KMS-11 (cell line): Measurements from ENCODE around the gene ZNF727.
"Not testable (repeated sequence)": the region's sequence is repeated elsewhere in the genome, so short reads cannot be mapped to it uniquely, and the experiment has no call there.

Experiments
- H2AFZ ChIP-seq: fragments of 200-600 bp; sonication (generic); 2 replicates; pipeline ENCODE4 v1.6.1; 2016; ENCODE audit warnings: antibody characterized with exemption, mixed run types, low read depth
- H3K27ac ChIP-seq: fragments of 200-600 bp; sonication (generic); 2 replicates; pipeline ENCODE4 v1.6.1; 2016; ENCODE audit warnings: mild to moderate bottlenecking, mixed run types
- H3K27me3 ChIP-seq: fragments of 200-600 bp; sonication (generic); 2 replicates; pipeline ENCODE4 v1.6.1; 2017; ENCODE audit warnings: mild to moderate bottlenecking, low read depth, mixed run types, moderate library complexity; ENCODE audit not compliant: insufficient read depth
- H3K36me3 ChIP-seq: fragments of 200-600 bp; sonication (generic); 2 replicates; pipeline ENCODE4 v1.6.1; 2017; ENCODE audit warnings: mild to moderate bottlenecking, mixed run types; ENCODE audit not compliant: insufficient read depth
- H3K4me1 ChIP-seq: fragments of 200-600 bp; sonication (generic); 2 replicates; pipeline ENCODE4 v1.6.1; 2016; ENCODE audit warnings: mild to moderate bottlenecking, low read depth, mixed run types; ENCODE audit not compliant: poor library complexity, severe bottlenecking
- H3K4me2 ChIP-seq: fragments of 200-600 bp; sonication (generic); 2 replicates; pipeline ENCODE4 v1.7.0; 2016; ENCODE audit warnings: mild to moderate bottlenecking, mixed run types
- H3K4me3 ChIP-seq: fragments of 200-600 bp; sonication (generic); IDR thresholded peaks from 2 replicates; pipeline ENCODE4 v1.6.1; 2017; ENCODE audit warnings: low read depth, low read length, mixed read lengths; ENCODE audit not compliant: insufficient read depth
- H3K79me2 ChIP-seq: fragments of 200-600 bp; sonication (generic); 2 replicates; pipeline ENCODE4 v1.6.1; 2016; ENCODE audit warnings: low read depth, mixed run types; ENCODE audit not compliant: insufficient read depth
- H3K9ac ChIP-seq: fragments of 200-600 bp; sonication (generic); 2 replicates; pipeline ENCODE4 v1.6.1; 2016; ENCODE audit warnings: mild to moderate bottlenecking, mixed run types
- H4K20me1 ChIP-seq: fragments of 200-600 bp; sonication (generic); 2 replicates; pipeline ENCODE4 v1.6.1; 2016; ENCODE audit warnings: mild to moderate bottlenecking, mixed run types; ENCODE audit not compliant: insufficient read depth
- TF ChIP-seq, protein P1 (sequence below): fragments of 200-600 bp; sonication (generic); conservative IDR thresholded peaks from 2 replicates; pipeline ENCODE4 v1.6.1; 2017; ENCODE audit warnings: low read depth, mild to moderate bottlenecking, antibody characterized with exemption, low read length, moderate library complexity, mixed read lengths

The ZNF727 gene

DNA sequence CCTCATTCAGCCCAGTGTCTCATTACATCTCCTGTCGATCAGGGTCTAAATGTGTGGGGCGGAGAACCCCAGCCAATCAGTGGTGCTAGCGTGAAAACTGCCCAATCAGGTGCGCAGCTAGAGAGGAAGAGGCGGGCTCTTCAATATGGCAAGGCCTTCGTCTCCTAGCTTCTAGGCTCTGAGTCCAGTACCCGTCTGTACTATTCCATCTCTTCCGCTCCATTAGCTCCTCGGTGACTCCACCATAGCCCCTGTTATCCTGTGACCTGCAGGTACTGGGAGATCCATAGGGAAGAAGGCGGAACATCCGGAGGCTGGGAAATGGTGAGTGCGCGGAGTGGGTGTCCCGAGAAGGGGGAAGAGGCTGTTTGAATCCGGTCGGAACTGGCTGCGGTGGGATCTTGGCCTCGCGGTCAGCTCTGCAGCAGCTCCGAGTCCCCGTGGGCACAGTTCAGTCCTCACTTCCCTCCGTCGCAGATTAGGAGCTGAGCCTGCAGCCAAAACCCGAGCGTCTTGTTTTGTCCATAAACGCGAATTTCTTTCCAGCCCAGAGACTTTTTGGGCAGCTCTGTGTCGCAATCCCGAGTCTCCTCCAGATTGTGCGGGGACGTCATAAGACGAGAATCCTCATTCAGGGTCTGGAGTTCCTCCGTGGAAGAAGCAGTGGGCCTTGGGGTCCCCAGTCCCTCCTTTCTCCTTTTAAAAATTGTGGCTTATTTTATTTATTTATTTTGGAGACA lies at the start of gene ZNF727:
TSS of gene ZNF727 (plus strand) at position 134 of the 740 bp plus-strand sequence. CDS start at position 322, 188 bp downstream.
- no peak within 1 kb of the TSS for H3K4me2 ChIP-seq
- H3K79me2 ChIP-seq: no peaks in the 10 kb centered on the region
- H3K36me3 ChIP-seq: no peaks in the 10 kb centered on the region
- no peaks in the 10 kb centered on the region for H3K4me1 ChIP-seq
- no peak within 1 kb of the TSS for H3K9ac ChIP-seq
- no peaks in the 10 kb centered on the region for H4K20me1 ChIP-seq
- TF ChIP-seq, protein P1, sequence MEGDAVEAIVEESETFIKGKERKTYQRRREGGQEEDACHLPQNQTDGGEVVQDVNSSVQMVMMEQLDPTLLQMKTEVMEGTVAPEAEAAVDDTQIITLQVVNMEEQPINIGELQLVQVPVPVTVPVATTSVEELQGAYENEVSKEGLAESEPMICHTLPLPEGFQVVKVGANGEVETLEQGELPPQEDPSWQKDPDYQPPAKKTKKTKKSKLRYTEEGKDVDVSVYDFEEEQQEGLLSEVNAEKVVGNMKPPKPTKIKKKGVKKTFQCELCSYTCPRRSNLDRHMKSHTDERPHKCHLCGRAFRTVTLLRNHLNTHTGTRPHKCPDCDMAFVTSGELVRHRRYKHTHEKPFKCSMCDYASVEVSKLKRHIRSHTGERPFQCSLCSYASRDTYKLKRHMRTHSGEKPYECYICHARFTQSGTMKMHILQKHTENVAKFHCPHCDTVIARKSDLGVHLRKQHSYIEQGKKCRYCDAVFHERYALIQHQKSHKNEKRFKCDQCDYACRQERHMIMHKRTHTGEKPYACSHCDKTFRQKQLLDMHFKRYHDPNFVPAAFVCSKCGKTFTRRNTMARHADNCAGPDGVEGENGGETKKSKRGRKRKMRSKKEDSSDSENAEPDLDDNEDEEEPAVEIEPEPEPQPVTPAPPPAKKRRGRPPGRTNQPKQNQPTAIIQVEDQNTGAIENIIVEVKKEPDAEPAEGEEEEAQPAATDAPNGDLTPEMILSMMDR: no peak
- H3K27ac ChIP-seq: no peak within 1 kb of the TSS
- no peak within 1 kb of the TSS for H3K4me3 ChIP-seq
- no peaks in the 10 kb centered on the region for H3K27me3 ChIP-seq
- H2AFZ ChIP-seq: no peak within 1 kb of the TSS

DNA sequence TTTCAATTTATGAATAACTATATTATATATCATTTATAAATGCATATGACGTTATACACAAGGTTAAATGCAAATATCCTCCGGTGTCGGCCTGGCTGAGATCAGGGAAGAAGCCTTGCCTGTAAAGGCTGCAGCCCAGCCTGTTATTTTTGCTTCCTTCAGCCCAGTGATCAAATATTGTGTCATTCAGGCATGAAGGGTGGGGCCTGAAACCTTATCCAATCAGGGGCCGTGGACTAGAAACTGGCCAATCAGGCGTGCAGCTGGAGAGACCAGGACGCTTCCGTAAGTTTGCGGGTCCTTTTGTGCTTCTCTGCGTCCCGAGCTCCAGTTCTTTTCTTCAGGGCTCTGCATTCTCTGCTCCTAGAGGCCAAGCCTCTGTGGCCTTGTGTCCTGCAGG lies 46.7 kb upstream of the ZNF727 start, which contains the start of gene ZNF722:
TSS of gene ZNF722 (plus strand) at position 301 of the 400 bp plus-strand sequence. CDS start 113 bp downstream, outside the sequence.
- Histone ChIP-seq H3K4me3 (no peak within 1 kb of the TSS), H3K79me2 (no peaks in the 10 kb centered on the region), H3K9ac (no peak within 1 kb of the TSS), H3K27me3 (no peaks in the 10 kb centered on the region), H3K36me3 (no peaks in the 10 kb centered on the region), H3K27ac (no peak within 1 kb of the TSS), H3K4me1 (no peaks in the 10 kb centered on the region), H4K20me1 (no peaks in the 10 kb centered on the region), H3K4me2 (no peak within 1 kb of the TSS), H2AFZ (no peak within 1 kb of the TSS)
- TF ChIP-seq, protein P1: no peak

DNA sequence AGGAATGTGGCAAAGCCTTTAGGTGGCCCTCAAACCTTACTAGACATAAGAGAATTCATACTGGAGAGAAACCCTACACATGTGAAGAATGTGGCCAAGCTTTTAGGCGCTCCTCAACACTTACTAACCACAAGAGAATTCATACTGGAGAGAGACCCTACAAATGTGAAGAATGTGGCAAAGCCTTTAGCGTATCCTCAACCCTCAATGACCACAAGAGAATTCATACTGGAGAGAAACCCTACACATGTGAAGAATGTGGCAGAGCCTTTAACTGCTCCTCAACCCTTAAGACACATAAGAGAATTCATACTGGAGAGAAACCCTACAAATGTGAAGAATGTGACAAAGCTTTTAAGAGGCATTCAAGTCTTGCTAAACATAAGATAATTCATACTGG lies 29.7 kb upstream of the ZNF727 start:
- not testable (repeated sequence) for H3K36me3 ChIP-seq, H3K4me3 ChIP-seq, H4K20me1 ChIP-seq, H3K27me3 ChIP-seq, H3K4me1 ChIP-seq, H3K27ac ChIP-seq, H3K4me2 ChIP-seq, H3K79me2 ChIP-seq, H2AFZ ChIP-seq, H3K9ac ChIP-seq

DNA sequence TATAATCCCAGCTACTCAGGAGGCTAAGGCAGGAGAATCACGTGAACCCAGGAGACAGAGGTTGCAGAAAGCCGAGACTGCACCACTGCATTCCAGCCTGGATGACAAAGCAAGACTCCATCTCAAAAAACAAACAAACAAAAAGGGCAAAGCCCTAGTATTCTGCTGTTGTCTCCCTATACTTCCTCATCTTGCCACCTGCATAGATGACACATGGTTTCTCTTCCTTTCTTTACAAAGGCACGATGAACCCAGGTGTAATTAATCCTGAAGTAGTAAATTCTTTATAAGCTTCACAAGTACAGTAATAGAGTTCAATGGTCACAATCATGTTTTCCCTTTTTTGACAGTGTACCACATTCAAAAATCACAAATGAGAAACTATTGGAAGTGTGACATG lies 9.8 kb upstream of the ZNF727 start:
- no peak overlapping the region for H3K9ac ChIP-seq
- no peaks in the 10 kb centered on the region for H3K4me1 ChIP-seq
- no peaks in the 10 kb centered on the region for H3K36me3 ChIP-seq
- H4K20me1 ChIP-seq: no peaks in the 10 kb centered on the region
- TF ChIP-seq, protein P1: no peak
- no peak overlapping the region for H3K4me3 ChIP-seq
- H3K27ac ChIP-seq: no peak overlapping the region
- H3K27me3 ChIP-seq: no peaks in the 10 kb centered on the region
- no peak overlapping the region for H3K4me2 ChIP-seq
- H3K79me2 ChIP-seq: no peaks in the 10 kb centered on the region
- H2AFZ ChIP-seq: no peak overlapping the region

DNA sequence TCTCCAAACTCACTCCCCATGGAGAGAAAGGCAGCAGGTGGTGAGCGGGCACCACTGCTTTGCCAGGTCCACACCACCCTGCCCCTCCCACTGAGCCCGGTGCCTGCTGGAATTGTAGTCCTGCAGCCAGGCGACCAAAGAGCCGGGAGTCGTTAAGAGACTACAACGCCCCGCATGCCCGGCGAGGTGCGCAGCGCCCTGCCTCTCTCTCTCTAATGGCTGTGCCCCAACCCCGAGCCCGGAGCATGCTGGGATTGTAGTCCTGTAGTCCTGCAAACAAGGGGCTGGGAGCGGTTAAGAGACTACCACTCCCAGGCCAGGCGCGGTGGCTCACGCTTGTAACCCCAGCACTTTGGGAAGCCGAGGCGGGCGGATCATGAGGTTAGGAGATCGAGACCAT lies 8.1 kb upstream of the ZNF727 start:
- TF ChIP-seq, protein P1: no peak

More for the DNA sequence above, 8.1 kb upstream of the ZNF727 start:
- Histone ChIP-seq H4K20me1 (no peaks in the 10 kb centered on the region), H3K27ac (no peak overlapping the region), H3K36me3 (no peaks in the 10 kb centered on the region), H2AFZ (no peak overlapping the region), H3K27me3 (no peaks in the 10 kb centered on the region), H3K79me2 (no peaks in the 10 kb centered on the region), H3K4me2 (no peak overlapping the region), H3K4me3 (no peak overlapping the region), H3K4me1 (no peaks in the 10 kb centered on the region), H3K9ac (no peak overlapping the region)
